Dendritic cell treated with granulocyte-macrophage colony-stimulating factor and Interleukin-4, amounts not matched to agents 40 ng/mL and 50 ng/mL, for 4 days (primary cell): ENCODE data around the gene RDH8.

Experiments used
- H3K27ac Mint-ChIP-seq: one replicate; pipeline ENCODE4 v1.8.0; 2022; ENCODE audit warnings: mild to moderate bottlenecking, mixed read lengths
- H3K27me3 Mint-ChIP-seq: one replicate; pipeline ENCODE4 v1.8.0; 2022; ENCODE audit warnings: mild to moderate bottlenecking, mixed read lengths
- H3K36me3 Mint-ChIP-seq: one replicate; pipeline ENCODE4 v1.8.0; 2022; ENCODE audit warnings: low read depth, mixed read lengths
- H3K4me1 Mint-ChIP-seq: one replicate; pipeline ENCODE4 v1.8.0; 2022; ENCODE audit warnings: low read depth, mixed read lengths
- H3K4me3 Mint-ChIP-seq: one replicate; pipeline ENCODE4 v1.8.0; 2022; ENCODE audit warnings: mild to moderate bottlenecking, moderate library complexity, mixed read lengths
- H3K9me3 Mint-ChIP-seq: one replicate; pipeline ENCODE4 v1.8.0; 2022; ENCODE audit warnings: mixed read lengths
- intact Hi-C: fragments of 100-400 bp; cut with micrococcal nuclease; formaldehyde crosslinking; loops from one replicate; pipeline ENCODE4 v1.15.0; 2022

Gene RDH8, protein sequence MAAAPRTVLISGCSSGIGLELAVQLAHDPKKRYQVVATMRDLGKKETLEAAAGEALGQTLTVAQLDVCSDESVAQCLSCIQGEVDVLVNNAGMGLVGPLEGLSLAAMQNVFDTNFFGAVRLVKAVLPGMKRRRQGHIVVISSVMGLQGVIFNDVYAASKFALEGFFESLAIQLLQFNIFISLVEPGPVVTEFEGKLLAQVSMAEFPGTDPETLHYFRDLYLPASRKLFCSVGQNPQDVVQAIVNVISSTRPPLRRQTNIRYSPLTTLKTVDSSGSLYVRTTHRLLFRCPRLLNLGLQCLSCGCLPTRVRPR

DNA sequence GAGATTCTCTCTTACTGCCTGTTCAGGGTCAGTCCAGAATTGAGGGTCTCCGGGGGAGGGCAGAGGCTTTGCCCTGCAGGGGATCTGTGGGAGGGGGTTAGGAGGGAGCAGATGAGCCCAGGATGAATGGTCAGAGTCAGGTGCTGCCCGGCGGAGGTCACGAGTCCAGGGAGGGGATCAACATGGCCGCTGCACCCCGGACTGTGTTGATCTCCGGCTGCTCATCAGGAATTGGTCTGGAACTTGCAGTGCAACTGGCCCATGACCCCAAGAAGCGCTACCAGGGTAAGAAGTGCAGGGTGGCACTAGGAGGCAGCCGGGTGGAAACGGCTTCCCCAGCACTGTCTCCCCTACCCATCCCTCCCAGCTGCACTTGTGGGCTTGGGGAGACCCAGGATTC lies at the start of gene RDH8:
Gene RDH8 (plus strand): TSS at position 168 of the 400 bp plus-strand sequence. CDS start 15 bp downstream, at position 183.
- Mint-ChIP-seq H3K9me3 (no peaks in the 10 kb centered on the region), H3K4me3 (no peak within 1 kb of the TSS), H3K27me3 (peaks cover 53% of the 10 kb centered on the region), H3K4me1 (peaks cover 6% of the 10 kb centered on the region), H3K27ac (no peak within 1 kb of the TSS), H3K36me3 (no peaks in the 10 kb centered on the region)
- intact Hi-C loops, result no loop called here

DNA sequence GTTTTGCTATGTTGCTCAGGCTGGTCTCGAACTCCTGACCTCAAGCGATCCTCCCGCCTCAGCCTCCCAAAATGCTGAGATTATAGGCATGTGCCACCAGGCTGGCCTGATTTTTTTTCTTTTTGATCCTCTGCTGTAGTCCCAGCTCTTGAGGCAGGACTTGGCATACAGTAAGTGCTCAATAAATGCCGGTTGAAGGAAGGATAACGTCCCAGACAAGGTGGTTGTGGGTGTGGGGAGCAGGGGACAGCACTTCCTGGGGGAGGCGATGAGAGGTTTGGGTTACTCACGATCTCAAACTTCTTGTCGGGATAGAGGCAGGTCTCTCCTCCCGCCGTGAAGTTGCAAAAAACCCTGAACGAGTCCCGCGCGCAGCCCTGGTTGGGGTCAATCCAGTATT lies 47.3 kb upstream of the RDH8 start:
- Mint-ChIP-seq H3K36me3 (no peaks in the 10 kb centered on the region), H3K4me3 (no peak overlapping the region), H3K27me3 (peaks cover 44% of the 10 kb centered on the region), H3K4me1 (no peaks in the 10 kb centered on the region), H3K27ac (no peak overlapping the region), H3K9me3 (no peaks in the 10 kb centered on the region)
- intact Hi-C loops, result no loop called here

DNA sequence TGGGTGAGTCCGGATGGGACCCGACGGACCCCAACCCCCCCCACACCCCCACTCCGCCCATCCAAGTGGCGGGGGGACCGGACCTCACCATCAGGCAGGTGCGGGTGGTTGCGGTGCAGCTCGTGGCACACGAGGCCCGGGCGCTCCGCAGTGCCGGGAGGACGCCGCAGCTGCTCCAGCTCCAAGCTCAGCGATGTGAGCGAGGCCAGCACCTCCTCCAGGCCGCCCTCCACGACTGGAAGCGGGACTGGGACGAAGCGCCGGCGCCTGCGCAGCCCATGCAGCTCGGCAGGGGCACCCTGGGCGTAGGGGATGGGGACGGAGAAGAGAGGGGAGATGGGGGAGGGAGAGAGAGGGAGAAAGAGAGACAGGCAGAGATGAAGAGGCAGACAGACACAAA lies 46.8 kb upstream of the RDH8 start:
- H3K27me3 Mint-ChIP-seq, result peaks cover 44% of the 10 kb centered on the region

DNA sequence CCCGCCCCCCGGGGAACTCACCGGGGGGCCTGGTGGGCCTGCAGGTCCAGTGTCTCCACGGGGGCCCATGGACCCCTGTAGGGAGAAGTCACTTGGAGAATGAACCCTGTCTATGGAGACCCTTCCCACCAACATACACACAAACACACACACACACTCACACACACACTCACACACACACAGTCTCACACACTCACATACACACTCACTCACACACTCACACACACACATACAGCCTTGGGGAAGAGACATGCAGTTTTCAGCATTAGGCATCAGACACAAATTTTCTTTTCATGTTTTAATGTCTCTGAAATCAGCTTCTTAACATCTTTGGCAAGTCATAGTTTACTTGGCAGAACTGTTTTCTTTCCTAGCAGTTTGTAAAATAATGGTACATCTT lies 46.0 kb upstream of the RDH8 start:
- H3K9me3 Mint-ChIP-seq, result no peaks in the 10 kb centered on the region
- no peak overlapping the region for H3K27ac Mint-ChIP-seq
- H3K4me1 Mint-ChIP-seq, result no peaks in the 10 kb centered on the region
- peaks cover 43% of the 10 kb centered on the region for H3K27me3 Mint-ChIP-seq
- no peak overlapping the region for H3K4me3 Mint-ChIP-seq
- no peaks in the 10 kb centered on the region for H3K36me3 Mint-ChIP-seq
- intact Hi-C loops, result no loop called here

More for the DNA sequence above, 46.8 kb upstream of the RDH8 start:
- H3K9me3 Mint-ChIP-seq, result no peaks in the 10 kb centered on the region
- H3K4me3 Mint-ChIP-seq, result no peak overlapping the region
- H3K36me3 Mint-ChIP-seq, result no peaks in the 10 kb centered on the region
- H3K4me1 Mint-ChIP-seq, result no peaks in the 10 kb centered on the region
- H3K27ac Mint-ChIP-seq, result no peak overlapping the region
- intact Hi-C loops, result no loop called here

DNA sequence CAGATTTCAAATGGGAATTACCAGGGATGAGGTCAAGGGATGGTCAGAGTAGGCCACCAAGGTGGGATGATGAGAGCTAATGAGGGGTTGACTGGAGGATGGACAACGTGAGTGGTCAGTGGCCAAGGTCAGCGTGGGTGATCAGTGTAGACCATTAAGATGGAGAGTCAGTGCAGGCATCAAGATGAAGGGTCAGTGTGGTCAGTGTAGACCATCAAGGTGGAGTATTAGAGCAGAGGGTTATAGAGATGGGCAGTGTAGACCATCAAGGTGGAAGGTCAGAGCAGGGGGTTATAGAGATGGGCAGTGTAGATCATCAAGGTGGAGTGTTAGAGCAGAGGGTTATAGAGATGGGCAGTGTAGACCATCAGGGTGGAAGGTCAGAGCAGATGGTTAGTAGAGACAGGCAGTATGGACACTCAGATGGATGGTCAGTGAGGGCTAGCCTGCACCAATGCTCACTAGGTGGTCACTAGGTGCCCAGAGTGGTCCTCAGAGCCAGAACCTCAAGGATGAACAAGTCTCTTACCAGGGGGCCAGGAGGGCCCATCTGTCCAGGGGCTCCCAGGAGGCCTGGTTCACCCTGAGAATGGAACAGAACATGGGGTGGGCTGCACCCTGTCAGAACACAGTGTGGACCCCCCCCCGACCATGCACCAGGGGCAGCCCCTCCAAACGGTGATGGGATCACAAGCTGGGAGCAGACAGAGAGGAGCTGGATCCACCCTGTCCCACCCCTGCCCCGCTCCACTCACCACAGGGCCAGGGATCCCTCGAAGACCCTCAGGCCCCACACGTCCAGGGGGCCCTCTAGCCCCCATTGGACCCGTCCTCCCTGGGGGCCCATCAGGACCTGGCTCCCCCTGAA lies 44.2 kb upstream of the RDH8 start:
- Mint-ChIP-seq H3K4me3 (no peak overlapping the region), H3K27ac (no peak overlapping the region), H3K36me3 (no peaks in the 10 kb centered on the region), H3K9me3 (no peaks in the 10 kb centered on the region), H3K4me1 (no peaks in the 10 kb centered on the region), H3K27me3 (peaks cover 36% of the 10 kb centered on the region)
- intact Hi-C loops, result no loop called here

DNA sequence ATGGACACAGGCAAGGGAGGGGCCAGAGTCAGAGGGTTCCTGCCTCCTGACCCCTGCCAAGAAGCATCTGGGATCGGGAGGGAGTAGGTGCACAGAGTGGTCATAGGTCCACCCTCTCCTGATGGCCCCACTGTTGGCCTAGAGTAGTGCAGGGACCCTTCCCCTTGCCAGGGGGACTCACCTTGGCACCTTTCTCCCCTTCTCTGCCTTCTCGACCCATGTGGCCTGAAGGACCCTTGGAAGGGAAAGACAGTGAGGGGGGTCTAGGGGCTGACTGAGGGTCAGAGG lies 43.7 kb upstream of the RDH8 start:
- no peak overlapping the region for H3K4me3 Mint-ChIP-seq
- intact Hi-C loops, result no loop called here
- no peak overlapping the region for H3K27ac Mint-ChIP-seq
- H3K27me3 Mint-ChIP-seq, result peaks cover 36% of the 10 kb centered on the region
- H3K36me3 Mint-ChIP-seq, result no peaks in the 10 kb centered on the region
- H3K4me1 Mint-ChIP-seq, result no peaks in the 10 kb centered on the region
- no peaks in the 10 kb centered on the region for H3K9me3 Mint-ChIP-seq

DNA sequence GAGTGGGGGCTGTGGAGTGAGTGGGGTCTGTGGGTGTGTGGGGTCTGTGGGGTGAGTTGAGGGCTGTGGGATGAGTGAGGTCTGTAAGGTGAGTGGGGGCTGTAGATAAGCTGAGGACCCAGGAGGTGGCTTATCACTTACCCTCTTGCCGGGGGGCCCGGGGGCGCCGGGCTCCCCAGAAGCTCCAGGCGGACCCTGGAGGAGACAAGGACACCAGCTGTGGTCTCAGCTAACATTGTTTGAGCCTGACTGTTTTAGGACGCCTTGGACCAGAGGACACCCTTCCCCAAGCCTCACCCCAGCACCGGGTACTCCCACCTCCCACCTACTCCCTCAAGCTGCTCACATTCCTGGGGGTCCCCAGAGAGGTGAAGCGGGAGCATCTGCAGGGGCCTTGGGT lies 42.8 kb upstream of the RDH8 start:
- no peaks in the 10 kb centered on the region for H3K9me3 Mint-ChIP-seq
- no peaks in the 10 kb centered on the region for H3K36me3 Mint-ChIP-seq
- H3K27ac Mint-ChIP-seq, result no peak overlapping the region
- peaks cover 31% of the 10 kb centered on the region for H3K27me3 Mint-ChIP-seq
- no peak overlapping the region for H3K4me3 Mint-ChIP-seq
- intact Hi-C loops, result no loop called here
- no peaks in the 10 kb centered on the region for H3K4me1 Mint-ChIP-seq

DNA sequence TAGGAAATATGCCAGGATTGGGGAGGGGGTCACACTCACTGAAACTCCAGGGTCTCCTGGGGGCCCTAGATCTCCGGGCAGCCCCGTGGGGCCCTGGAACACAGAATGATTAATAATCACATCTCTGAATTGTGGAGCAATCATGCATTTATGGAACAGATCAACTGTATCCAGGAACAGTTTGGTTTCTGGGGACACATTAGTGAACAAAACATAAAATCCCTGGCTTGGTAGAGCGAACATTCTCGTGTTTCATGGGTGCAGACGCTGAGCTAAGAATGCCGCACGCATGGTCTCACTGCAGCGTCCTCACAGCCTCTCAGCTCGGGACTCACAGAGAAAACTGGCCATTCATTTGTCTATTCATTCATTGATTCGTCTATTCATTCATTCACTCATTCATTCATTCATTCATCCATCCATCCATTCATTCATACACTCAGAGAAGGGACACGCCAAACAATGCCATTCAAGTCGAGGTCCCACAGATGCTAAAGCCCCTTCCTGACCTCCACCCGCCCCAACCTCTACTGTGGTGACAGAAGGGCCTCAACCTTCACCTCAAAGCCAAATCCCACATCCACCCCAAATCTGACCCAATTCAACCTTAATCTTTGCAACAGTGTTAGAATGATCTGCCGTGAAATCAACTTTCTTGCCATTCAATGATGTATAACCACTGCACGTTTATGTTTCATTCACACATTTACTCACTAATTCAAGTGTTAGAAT lies 42.0 kb upstream of the RDH8 start:
- Mint-ChIP-seq H3K27ac (no peak overlapping the region), H3K9me3 (no peaks in the 10 kb centered on the region), H3K27me3 (peaks cover 22% of the 10 kb centered on the region), H3K4me3 (no peak overlapping the region), H3K36me3 (no peaks in the 10 kb centered on the region), H3K4me1 (no peaks in the 10 kb centered on the region)
- intact Hi-C loops, result no loop called here

DNA sequence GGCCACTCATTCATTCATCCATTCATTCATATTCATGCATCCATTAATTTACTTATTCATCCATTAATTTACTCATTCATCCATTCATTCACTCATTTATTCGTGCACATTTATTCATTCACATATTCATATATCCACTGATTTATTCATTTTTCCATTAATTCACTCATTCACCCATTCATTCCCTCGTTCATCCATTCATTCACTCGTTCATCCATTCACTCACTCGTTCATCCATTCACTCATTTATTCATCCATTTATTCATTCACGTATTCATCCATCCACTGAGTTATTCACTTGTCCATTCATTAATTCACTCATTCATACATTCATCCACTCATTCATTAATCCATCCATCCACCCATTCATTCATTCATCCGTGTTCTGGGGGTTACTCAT lies 41.2 kb upstream of the RDH8 start:
- intact Hi-C loops, result no loop called here
- H3K36me3 Mint-ChIP-seq, result no peaks in the 10 kb centered on the region

DNA sequence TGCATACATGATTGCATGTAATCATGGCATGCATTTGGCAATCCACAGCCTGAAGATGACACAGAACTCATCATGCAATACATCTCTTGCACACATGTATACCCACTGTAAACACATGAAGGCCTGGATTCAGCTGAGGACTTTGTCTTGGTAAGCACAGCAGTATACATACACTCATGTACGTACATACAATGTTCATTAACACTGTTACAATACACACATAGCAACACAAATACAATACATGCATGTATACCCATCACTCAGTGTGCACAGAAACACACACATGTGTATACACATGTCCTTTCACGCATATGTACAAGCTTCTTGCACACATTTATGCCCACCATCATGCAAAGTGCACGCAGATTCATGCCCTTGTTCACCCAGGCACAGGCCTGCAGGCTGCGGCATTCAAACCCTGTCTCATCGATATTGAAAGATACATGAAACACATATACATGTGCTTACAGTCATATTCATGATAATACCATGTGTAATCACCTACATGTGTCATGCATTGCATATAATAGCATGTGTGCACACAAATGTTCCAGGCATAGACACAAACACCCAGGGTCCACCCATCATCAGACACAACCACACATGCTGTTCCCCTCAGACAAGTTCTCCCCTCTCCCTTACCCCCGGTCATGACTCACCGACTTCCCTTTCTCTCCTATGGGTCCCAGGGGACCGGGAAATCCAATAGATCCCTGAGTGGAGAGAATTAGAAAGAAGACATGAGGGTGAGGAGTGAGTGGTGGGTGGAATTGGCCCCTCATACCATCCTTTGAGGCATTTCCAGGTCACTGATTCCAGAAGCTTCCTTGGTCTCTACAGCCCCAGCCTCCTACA lies 31.6 kb upstream of the RDH8 start:
- Mint-ChIP-seq H3K9me3 (no peaks in the 10 kb centered on the region), H3K4me3 (no peak overlapping the region)

More for the DNA sequence above, 41.2 kb upstream of the RDH8 start:
- Mint-ChIP-seq H3K4me3 (no peak overlapping the region), H3K9me3 (no peaks in the 10 kb centered on the region), H3K27ac (no peak overlapping the region), H3K27me3 (peaks cover 15% of the 10 kb centered on the region), H3K4me1 (no peaks in the 10 kb centered on the region)

DNA sequence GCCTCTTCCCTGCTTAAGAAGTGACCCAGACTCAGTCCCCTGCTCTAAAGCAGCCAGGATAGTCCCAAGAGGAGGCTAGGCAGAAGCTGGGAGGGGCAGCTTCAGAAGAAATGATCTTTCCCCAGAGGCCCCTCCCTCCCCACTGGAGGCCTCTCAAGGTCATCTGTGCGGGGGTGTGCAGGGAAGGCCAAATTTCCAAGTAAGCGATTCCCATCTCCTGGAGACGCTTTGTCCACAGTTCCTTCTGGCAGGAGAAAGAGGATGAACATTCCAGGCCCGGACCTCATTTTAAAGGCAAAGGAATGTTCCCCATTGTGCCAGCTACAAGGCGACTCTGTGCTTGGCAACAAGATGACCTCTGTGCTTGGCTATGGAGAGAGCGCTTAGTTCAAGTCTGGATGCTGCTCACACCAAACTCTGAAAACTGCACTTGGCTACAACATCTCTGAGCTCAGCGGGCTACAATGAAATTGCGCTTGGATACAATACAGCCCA lies 26.4 kb upstream of the RDH8 start:
- intact Hi-C loops, result no loop called here
- no peaks in the 10 kb centered on the region for H3K4me1 Mint-ChIP-seq
- no peak overlapping the region for H3K27ac Mint-ChIP-seq

More for the DNA sequence above, 31.6 kb upstream of the RDH8 start:
- H3K27ac Mint-ChIP-seq, result no peak overlapping the region
- intact Hi-C loops, result no loop called here
- peaks cover 21% of the 10 kb centered on the region for H3K27me3 Mint-ChIP-seq
- no peaks in the 10 kb centered on the region for H3K36me3 Mint-ChIP-seq
- H3K4me1 Mint-ChIP-seq, result no peaks in the 10 kb centered on the region

DNA sequence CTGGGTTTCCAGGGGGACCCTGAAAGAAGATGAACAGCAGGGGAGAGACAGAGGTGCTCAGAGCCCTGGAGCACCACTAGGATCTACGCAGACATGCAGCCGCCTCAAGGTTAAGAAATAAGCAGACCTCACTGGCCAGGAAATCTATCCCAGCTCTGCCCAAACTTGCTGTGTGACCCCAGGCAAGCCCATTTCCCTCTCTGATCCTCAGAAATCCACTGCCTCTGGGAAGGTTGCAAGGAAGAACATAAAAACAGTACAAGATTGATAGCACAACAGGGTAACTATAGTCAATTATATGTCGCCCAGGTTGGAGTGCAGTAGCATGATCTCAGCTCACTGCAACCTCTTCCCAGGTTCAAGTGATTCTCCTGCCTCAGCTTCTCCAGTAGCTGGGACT lies 23.8 kb upstream of the RDH8 start:
- Mint-ChIP-seq H3K9me3 (no peaks in the 10 kb centered on the region), H3K4me3 (no peak overlapping the region), H3K4me1 (no peaks in the 10 kb centered on the region), H3K27me3 (peaks cover 2% of the 10 kb centered on the region), H3K36me3 (no peaks in the 10 kb centered on the region), H3K27ac (no peak overlapping the region)
- intact Hi-C loops, result no loop called here

More for the DNA sequence above, 26.4 kb upstream of the RDH8 start:
- H3K27me3 Mint-ChIP-seq, result peaks cover 12% of the 10 kb centered on the region
- H3K36me3 Mint-ChIP-seq, result no peaks in the 10 kb centered on the region
- no peak overlapping the region for H3K4me3 Mint-ChIP-seq
- H3K9me3 Mint-ChIP-seq, result no peaks in the 10 kb centered on the region

DNA sequence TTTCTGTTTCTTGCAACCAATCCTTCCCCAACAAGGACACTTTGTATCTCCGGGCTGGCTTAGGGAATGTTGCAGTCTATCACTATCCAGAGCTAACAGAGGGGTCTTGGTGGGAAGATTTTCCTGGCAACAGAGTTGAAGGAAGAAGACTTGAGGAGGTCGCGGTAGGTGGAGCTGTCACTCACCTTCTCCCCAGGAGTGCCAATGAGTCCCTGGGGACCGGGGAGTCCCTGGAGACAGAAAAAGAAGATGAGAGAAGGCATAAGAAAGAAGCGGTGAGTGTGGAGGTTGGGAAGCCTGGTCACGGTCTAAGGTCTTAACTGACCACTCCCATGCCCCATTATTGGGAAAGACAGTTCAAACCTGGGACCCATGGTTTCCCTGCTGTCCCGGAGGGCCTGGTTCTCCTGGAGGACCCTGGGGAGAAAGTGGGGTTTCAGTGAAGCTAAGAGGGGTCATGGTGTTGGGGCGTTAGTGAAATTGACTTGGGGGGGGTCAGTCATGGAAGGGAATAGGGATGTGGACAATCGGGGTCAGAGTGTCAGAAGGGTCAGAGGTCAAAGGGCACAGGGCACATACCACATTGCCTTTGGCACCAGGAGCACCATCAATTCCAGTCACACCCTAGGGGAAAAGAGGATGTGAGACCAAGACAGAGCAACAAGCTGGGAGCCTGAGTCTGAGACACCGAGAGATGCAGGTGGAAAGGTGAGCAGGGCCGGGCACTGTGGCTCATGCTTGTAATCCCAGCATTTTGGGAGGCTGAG lies 21.7 kb upstream of the RDH8 start:
- H3K36me3 Mint-ChIP-seq, result no peaks in the 10 kb centered on the region
- intact Hi-C loops, result no loop called here
- no peaks in the 10 kb centered on the region for H3K9me3 Mint-ChIP-seq
- H3K4me3 Mint-ChIP-seq, result no peak overlapping the region
- no peak overlapping the region for H3K27ac Mint-ChIP-seq
- H3K4me1 Mint-ChIP-seq, result no peaks in the 10 kb centered on the region
- peaks cover 3% of the 10 kb centered on the region for H3K27me3 Mint-ChIP-seq
